Mammary epithelial cell (primary cell): Measurements from ENCODE around the gene KCNQ1.

Experiments
- EZH2 ChIP-seq: IDR thresholded peaks from 2 replicates; pipeline ENCODE4 v1.6.1; 2012; ENCODE audit warnings: low read length, inconsistent platforms, borderline replicate concordance
- TF ChIP-seq, protein P1 (sequence below), 2 donors: IDR thresholded peaks in 1 of 2; conservative IDR thresholded peaks in 1 of 2; 2 replicates each; pipeline ENCODE4 v1.5.1; 2011 to 2012; ENCODE audit warnings: inconsistent platforms in 2 of 2, low read length in 2 of 2, mild to moderate bottlenecking in 2 of 2, control low read depth in 1 of 2, low read depth in 1 of 2; ENCODE audit not compliant: insufficient read depth in 1 of 2; ENCODE audit errors: extremely low read depth in 1 of 2

GRCh38 chr11:2536440-2536989, 91.7 kb downstream of the KCNQ1 start:
- TF ChIP-seq, protein P1, sequence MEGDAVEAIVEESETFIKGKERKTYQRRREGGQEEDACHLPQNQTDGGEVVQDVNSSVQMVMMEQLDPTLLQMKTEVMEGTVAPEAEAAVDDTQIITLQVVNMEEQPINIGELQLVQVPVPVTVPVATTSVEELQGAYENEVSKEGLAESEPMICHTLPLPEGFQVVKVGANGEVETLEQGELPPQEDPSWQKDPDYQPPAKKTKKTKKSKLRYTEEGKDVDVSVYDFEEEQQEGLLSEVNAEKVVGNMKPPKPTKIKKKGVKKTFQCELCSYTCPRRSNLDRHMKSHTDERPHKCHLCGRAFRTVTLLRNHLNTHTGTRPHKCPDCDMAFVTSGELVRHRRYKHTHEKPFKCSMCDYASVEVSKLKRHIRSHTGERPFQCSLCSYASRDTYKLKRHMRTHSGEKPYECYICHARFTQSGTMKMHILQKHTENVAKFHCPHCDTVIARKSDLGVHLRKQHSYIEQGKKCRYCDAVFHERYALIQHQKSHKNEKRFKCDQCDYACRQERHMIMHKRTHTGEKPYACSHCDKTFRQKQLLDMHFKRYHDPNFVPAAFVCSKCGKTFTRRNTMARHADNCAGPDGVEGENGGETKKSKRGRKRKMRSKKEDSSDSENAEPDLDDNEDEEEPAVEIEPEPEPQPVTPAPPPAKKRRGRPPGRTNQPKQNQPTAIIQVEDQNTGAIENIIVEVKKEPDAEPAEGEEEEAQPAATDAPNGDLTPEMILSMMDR (conservative IDR thresholded peaks at IDR 0.05 in 1 of 2, IDR thresholded peaks at IDR 0.05 in 1 of 2; ENCODE audit: extremely low read depth in 1 of 2, insufficient read depth in 1 of 2, low read depth in 1 of 2, low read length in 2 of 2), result no peak
- no peak for TF ChIP-seq EZH2
